ENCODE data around the gene SMOC2. TPM values are rescaled to one million over a fixed set of nuclear protein-coding genes. Genes with fewer than 3 reads are reported as not detected.

The SMOC2 gene
- total RNA-seq, 1 experiment from 2014 or later = 2.1 TPM

- Histone ChIP-seq H3K23ac (ENCODE audit: insufficient read length, low read depth, low read length) (no peak overlapping the region), H3K4ac (ENCODE audit: low read depth, low read length) (no peak overlapping the region), H3K79me1 (ENCODE audit: insufficient read depth, low read depth, low read length, poor library complexity, severe bottlenecking) (no peaks in the 10 kb centered on the region), H4K91ac (ENCODE audit: insufficient read length, low read depth, low read length) (no peak overlapping the region), H2AK5ac (ENCODE audit: insufficient read length, low read length) (no peak overlapping the region), H2BK120ac (ENCODE audit: low read depth, low read length, poor library complexity, severe bottlenecking) (no peak overlapping the region), H2BK20ac (ENCODE audit: low read depth, low read length, poor library complexity, severe bottlenecking) (no peak overlapping the region), H2BK15ac (ENCODE audit: low read depth, low read length) (no peak overlapping the region), H2BK5ac (ENCODE audit: insufficient read length, low read length) (no peak overlapping the region), H3T11ph (ENCODE audit: low read length) (no peak overlapping the region), H3K9me3 (ENCODE audit: control insufficient read depth, low read depth, low read length) (no peaks in the 10 kb centered on the region), H3K27me3 (ENCODE audit: insufficient read depth, low read length) (no peaks in the 10 kb centered on the region), H4K8ac (replicated peaks; ENCODE audit: insufficient read length, low read depth, low read length) (no peak overlapping the region), H3K23me2 (ENCODE audit: insufficient read length, low read depth, low read length, poor library complexity, severe bottlenecking) (no peaks in the 10 kb centered on the region), H3K4me2 (ENCODE audit: insufficient read depth, insufficient read length, low read length) (no peak overlapping the region), H3K18ac (ENCODE audit: insufficient read length, low read depth, low read length) (no peak overlapping the region), H3K79me2 (ENCODE audit: insufficient read depth, low read length) (no peaks in the 10 kb centered on the region), H4K5ac (ENCODE audit: insufficient read length, low read depth, low read length) (no peak overlapping the region), H2BK12ac (ENCODE audit: insufficient read length, low read depth, low read length) (no peak overlapping the region), H2AFZ (ENCODE audit: low read length) (no peak overlapping the region), H3K9ac (ENCODE audit: extremely low read depth, insufficient read length, low read length) (no peak overlapping the region), H3K56ac (ENCODE audit: insufficient read length, low read depth, low read length) (no peak overlapping the region), H3K27ac (ENCODE audit: insufficient read length, low read depth, low read length) (no peak overlapping the region), H3K14ac (ENCODE audit: insufficient read depth, low read length) (no peak overlapping the region), H3K4me1 (ENCODE audit: insufficient read depth, low read length) (peaks cover 3% of the 10 kb centered on the region; the same call in 1 of the 2 replicates), H4K20me1 (ENCODE audit: control insufficient read depth, insufficient read depth, insufficient read length) (no peaks in the 10 kb centered on the region)
- WGBS (ENCODE audit: extremely low coverage, insufficient read length, low lambda C conversion rate) = no CpG with 5 or more reads among the region's 11 CpGs
- Mint-ChIP-seq H3K4me3 (no peak overlapping the region), H3K4me1 (peaks cover 18 to 20% of the 10 kb centered on the region in 2 experiments), H3K27ac (no peak overlapping the region), H3K9me3 (peaks cover under 1 to 3% of the 10 kb centered on the region in 2 experiments; a peak in 2 of 5 replicates), H3K36me3 (ENCODE audit: insufficient read depth in 1 of 3, low read depth in 3 of 3) (peaks cover 0 to under 1% (median 0%) of the 10 kb centered on the region in 3 experiments; a peak in 3 of 7 replicates), H3K27me3 (ENCODE audit: low read depth) (no peaks in the 10 kb centered on the region; the same call in 1 of the 2 replicates)
- DNase-seq = no peak
- TF ChIP-seq CTCF (conservative IDR thresholded peaks at IDR 0.05) = no peak
Observed at GRCh38 chr6:168675933-168676551, 235.1 kb downstream of the SMOC2 start.
